KMS-11 (cell line): ENCODE measurements around the gene HIRA.
"Not testable (repeated sequence)": the region's sequence is repeated elsewhere in the genome, so short reads cannot be mapped to it uniquely, and the experiment has no call there.

Experiments used
- H2AFZ ChIP-seq: fragments of 200-600 bp; sonication (generic); 2 replicates; pipeline ENCODE4 v1.6.1; 2016; ENCODE audit warnings: antibody characterized with exemption, mixed run types, low read depth
- H3K27ac ChIP-seq: fragments of 200-600 bp; sonication (generic); 2 replicates; pipeline ENCODE4 v1.6.1; 2016; ENCODE audit warnings: mild to moderate bottlenecking, mixed run types
- H3K27me3 ChIP-seq: fragments of 200-600 bp; sonication (generic); 2 replicates; pipeline ENCODE4 v1.6.1; 2017; ENCODE audit warnings: mild to moderate bottlenecking, low read depth, mixed run types, moderate library complexity; ENCODE audit not compliant: insufficient read depth
- H3K36me3 ChIP-seq: fragments of 200-600 bp; sonication (generic); 2 replicates; pipeline ENCODE4 v1.6.1; 2017; ENCODE audit warnings: mild to moderate bottlenecking, mixed run types; ENCODE audit not compliant: insufficient read depth
- H3K4me1 ChIP-seq: fragments of 200-600 bp; sonication (generic); 2 replicates; pipeline ENCODE4 v1.6.1; 2016; ENCODE audit warnings: mild to moderate bottlenecking, low read depth, mixed run types; ENCODE audit not compliant: poor library complexity, severe bottlenecking
- H3K4me2 ChIP-seq: fragments of 200-600 bp; sonication (generic); 2 replicates; pipeline ENCODE4 v1.7.0; 2016; ENCODE audit warnings: mild to moderate bottlenecking, mixed run types
- H3K4me3 ChIP-seq: fragments of 200-600 bp; sonication (generic); IDR thresholded peaks from 2 replicates; pipeline ENCODE4 v1.6.1; 2017; ENCODE audit warnings: low read depth, low read length, mixed read lengths; ENCODE audit not compliant: insufficient read depth
- H3K79me2 ChIP-seq: fragments of 200-600 bp; sonication (generic); 2 replicates; pipeline ENCODE4 v1.6.1; 2016; ENCODE audit warnings: low read depth, mixed run types; ENCODE audit not compliant: insufficient read depth
- H3K9ac ChIP-seq: fragments of 200-600 bp; sonication (generic); 2 replicates; pipeline ENCODE4 v1.6.1; 2016; ENCODE audit warnings: mild to moderate bottlenecking, mixed run types
- H4K20me1 ChIP-seq: fragments of 200-600 bp; sonication (generic); 2 replicates; pipeline ENCODE4 v1.6.1; 2016; ENCODE audit warnings: mild to moderate bottlenecking, mixed run types; ENCODE audit not compliant: insufficient read depth
- TF ChIP-seq, protein P1 (sequence below): fragments of 200-600 bp; sonication (generic); conservative IDR thresholded peaks from 2 replicates; pipeline ENCODE4 v1.6.1; 2017; ENCODE audit warnings: low read depth, mild to moderate bottlenecking, antibody characterized with exemption, low read length, moderate library complexity, mixed read lengths

The HIRA gene

DNA sequence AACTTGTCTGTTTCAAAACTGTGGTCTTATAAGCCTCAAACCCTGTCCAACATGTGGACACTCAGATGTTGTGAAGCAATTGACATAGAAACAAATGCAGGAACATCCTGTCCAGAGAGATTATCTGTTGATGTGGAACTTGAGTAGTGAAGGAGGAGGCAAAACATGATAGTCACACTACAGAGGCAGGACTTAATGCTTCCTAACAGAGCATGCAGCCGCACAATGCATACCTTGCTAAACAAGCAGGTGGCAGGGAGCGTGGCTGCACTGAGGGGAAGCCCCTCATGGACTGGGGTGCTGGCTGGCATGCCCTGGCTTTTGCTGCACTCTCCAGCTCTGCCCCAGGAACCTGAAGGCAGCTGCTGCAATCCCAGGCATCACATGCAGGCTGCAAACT is 10.6 kb upstream of the HIRA start:
- Histone ChIP-seq H3K27me3 (no peaks in the 10 kb centered on the region), H3K36me3 (no peaks in the 10 kb centered on the region), H3K4me3 (no peak overlapping the region), H2AFZ (no peak overlapping the region), H3K9ac (no peak overlapping the region), H3K4me2 (no peak overlapping the region), H3K27ac (no peak overlapping the region), H4K20me1 (no peaks in the 10 kb centered on the region; the same call in 1 of the 2 replicates), H3K4me1 (peaks cover 9% of the 10 kb centered on the region), H3K79me2 (peaks cover 56% of the 10 kb centered on the region)
- TF ChIP-seq, protein P1, sequence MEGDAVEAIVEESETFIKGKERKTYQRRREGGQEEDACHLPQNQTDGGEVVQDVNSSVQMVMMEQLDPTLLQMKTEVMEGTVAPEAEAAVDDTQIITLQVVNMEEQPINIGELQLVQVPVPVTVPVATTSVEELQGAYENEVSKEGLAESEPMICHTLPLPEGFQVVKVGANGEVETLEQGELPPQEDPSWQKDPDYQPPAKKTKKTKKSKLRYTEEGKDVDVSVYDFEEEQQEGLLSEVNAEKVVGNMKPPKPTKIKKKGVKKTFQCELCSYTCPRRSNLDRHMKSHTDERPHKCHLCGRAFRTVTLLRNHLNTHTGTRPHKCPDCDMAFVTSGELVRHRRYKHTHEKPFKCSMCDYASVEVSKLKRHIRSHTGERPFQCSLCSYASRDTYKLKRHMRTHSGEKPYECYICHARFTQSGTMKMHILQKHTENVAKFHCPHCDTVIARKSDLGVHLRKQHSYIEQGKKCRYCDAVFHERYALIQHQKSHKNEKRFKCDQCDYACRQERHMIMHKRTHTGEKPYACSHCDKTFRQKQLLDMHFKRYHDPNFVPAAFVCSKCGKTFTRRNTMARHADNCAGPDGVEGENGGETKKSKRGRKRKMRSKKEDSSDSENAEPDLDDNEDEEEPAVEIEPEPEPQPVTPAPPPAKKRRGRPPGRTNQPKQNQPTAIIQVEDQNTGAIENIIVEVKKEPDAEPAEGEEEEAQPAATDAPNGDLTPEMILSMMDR = no peak

DNA sequence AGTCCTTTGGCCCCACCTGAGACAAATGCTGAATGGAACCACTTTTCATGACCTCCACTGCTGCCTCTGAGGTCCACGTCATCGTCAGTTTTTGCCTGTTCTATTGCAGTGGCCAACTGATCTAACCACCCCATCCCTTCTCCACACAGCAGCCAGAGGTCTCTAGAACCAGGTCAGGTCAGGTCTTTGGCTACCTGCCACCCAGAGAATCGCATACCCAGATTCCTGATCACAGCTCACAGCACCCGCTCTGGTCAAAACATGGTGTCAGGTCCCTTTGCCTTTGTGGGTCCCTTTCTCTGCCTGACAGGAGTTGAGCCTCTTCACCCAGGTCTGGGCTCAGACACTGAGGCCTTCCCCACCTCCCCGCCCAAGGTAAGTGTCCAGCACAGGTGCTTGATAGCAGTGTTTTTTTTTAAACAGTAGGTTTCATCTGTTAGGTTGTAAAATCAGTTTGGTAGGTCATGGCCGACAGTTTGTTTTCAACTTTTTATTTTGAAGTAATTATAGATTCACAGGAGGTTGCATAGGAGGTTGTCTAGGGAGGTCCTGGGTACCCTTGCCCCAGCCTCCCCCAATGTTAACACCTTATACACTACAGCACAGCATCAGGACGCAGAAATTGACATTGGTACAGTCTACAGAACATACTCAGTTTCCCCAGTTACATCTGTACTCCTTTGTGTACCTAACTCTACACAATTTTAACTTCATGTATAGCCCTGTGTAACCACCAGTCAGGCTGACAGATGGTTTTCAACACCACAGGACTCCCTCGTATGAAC is 9.1 kb upstream of the HIRA start:
- Histone ChIP-seq H3K79me2 (peaks cover 41% of the 10 kb centered on the region), H3K4me3 (no peak overlapping the region), H3K9ac (no peak overlapping the region), H4K20me1 (no peaks in the 10 kb centered on the region; the same call in 1 of the 2 replicates), H3K4me2 (no peak overlapping the region), H3K27ac (no peak overlapping the region), H3K4me1 (no peaks in the 10 kb centered on the region), H2AFZ (no peak overlapping the region), H3K27me3 (no peaks in the 10 kb centered on the region), H3K36me3 (no peaks in the 10 kb centered on the region)
- TF ChIP-seq, protein P1 = no peak

DNA sequence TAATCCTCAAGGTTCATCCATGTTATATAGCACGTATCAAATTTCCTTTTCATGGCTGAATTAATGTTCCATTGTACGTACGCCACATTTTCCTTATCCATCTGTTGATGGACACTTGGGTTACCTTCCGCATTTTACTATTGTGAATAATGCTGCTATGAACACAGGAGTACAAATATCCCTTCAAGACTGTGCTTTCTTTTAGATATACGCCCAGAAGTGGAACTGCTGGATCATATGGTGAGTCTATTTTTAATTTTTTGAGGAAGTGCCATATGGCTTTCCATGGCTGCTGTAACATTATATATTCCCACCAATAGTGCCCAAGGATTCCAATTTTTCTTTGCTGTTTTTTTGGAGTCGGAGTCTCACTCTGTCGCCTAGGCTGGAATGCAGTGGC is 6.8 kb upstream of the HIRA start:
- Histone ChIP-seq H3K36me3 (no peaks in the 10 kb centered on the region), H3K27ac (no peak overlapping the region), H3K79me2 (peaks cover 22% of the 10 kb centered on the region), H3K4me2 (no peak overlapping the region), H4K20me1 (no peaks in the 10 kb centered on the region; the same call in 1 of the 2 replicates), H3K9ac (no peak overlapping the region), H3K4me1 (peaks cover 7% of the 10 kb centered on the region), H3K27me3 (no peaks in the 10 kb centered on the region), H3K4me3 (no peak overlapping the region), H2AFZ (no peak overlapping the region)
- TF ChIP-seq, protein P1 = no peak

DNA sequence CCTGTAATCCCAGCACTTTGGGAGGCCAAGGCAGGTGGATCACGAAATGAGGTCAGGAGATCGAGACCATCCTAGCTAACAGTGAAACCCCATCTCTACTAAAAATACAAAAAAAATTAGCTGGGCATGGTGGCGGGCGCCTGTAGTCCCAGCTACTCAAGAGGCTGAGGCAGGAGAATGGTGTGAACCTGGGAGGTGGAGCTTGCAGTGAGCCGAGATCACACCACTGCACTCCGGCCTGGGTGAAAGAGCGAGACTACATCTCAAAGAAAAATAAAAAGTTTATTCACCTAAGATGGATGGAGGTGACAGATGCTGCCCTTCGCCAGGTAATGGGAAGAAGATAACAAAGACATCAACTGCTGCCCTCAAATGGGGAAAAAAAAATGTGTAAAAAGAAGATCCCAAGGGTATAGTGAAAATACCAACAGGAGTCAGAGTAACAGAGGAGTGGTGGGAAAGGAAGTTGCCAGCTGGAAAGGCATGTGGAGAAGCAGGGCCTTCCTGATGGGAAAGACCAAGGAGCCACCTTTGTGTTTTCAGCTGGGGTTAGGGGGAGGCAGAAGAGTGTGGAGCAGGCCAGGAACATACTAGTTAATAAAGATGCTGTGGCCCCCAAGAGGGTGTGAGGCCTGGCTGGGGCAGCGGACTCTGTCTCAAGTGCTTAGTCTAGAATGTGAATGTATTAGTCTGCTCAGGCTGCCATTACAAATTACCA is 5.1 kb upstream of the HIRA start:
- H3K27me3 ChIP-seq, H3K9ac ChIP-seq, H2AFZ ChIP-seq, H3K4me2 ChIP-seq, H3K4me3 ChIP-seq, H3K4me1 ChIP-seq, H3K36me3 ChIP-seq, H3K27ac ChIP-seq, H4K20me1 ChIP-seq: not testable (repeated sequence)
- H3K79me2 ChIP-seq = peaks cover 16% of the 10 kb centered on the region
